Measurements from ENCODE around the gene CARD11.

CARD11 gene

GRCh38 chr7:2982831-2983230 lies 60.8 kb downstream of the CARD11 start:
- no peak for DNase-seq (ENCODE audit: low read depth, low spot score)

- DNase-seq (ENCODE audit: low read depth, low spot score) = no peak
Measured at GRCh38 chr7:2982401-2982800, 61.3 kb downstream of the CARD11 start.

DNA sequence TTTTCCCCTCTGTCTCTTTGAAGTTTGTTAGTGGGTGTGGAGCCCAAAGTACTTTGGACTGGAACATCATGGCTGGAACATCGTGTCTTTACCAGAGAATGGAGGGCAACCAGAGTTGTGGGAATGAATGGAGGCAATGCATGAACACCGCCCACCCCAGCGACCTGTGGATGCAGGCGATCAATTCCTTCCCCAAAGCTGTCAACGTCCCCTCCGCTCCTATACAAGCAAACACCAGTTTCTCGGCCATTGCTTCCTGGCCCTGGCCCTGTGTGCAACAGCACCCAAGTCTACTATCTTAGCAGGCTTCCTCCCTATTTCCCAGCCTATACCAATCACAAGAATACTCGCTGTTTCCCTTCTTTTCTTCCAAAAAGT lies 62.6 kb downstream of the CARD11 start:
- no peak for DNase-seq (ENCODE audit: low read depth, low spot score)

DNA sequence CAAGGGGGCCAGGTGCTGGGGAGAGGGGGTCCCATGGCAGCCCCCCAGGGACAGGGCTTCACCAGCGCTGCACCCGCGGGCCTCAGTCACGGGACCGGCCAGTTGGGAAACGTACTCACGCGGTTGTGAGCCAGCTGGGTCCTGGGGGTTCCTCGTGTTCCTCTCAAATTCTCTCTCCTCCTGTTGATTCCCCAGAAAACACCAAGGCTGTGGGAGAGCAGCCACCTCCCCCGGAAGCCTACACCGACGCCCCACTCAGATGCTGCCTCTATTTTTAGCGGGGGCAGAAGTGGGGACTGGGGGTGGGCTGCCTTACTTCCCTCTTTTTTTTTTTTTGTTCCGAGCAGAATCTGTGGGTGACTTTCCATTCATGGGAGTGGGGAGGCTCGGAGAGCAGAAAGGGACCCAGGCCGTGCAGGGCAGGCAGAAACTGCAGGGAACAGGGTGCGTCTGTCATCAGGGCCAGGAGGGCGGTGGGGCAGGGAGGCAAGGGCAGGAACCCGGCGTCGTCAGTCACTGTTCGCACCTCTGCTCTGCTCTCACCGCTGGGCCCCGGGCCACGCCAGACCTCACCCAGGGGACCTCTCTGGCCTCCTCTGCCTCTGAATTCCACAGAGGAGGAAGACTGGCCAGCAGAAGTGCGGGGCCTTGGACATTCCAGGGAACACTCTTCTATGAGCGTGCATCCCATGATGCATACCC lies 63.1 kb downstream of the CARD11 start:
- DNase-seq (ENCODE audit: low read depth, low spot score) = no peak

- no peak for DNase-seq (ENCODE audit: low read depth, low spot score)
Measured at GRCh38 chr7:2979951-2980350, 63.7 kb downstream of the CARD11 start.

- DNase-seq (ENCODE audit: low read depth, low spot score) = no peak
Measured at GRCh38 chr7:2979201-2979631, 64.5 kb downstream of the CARD11 start.

GRCh38 chr7:2978408-2978807 lies 65.3 kb downstream of the CARD11 start:
- no peak for DNase-seq (ENCODE audit: low read depth, low spot score)

- no peak for DNase-seq (ENCODE audit: low read depth, low spot score)
Measured at GRCh38 chr7:2975821-2976371, 67.8 kb downstream of the CARD11 start.

GRCh38 chr7:2974093-2974819 lies 69.4 kb downstream of the CARD11 start:
- no peak for DNase-seq (ENCODE audit: low read depth, low spot score)

GRCh38 chr7:2972835-2973161 lies 70.9 kb downstream of the CARD11 start:
- DNase-seq (ENCODE audit: low read depth, low spot score) = no peak

- no peak for DNase-seq (ENCODE audit: low read depth, low spot score)
Measured at GRCh38 chr7:2971914-2972834, 71.5 kb downstream of the CARD11 start.

DNA sequence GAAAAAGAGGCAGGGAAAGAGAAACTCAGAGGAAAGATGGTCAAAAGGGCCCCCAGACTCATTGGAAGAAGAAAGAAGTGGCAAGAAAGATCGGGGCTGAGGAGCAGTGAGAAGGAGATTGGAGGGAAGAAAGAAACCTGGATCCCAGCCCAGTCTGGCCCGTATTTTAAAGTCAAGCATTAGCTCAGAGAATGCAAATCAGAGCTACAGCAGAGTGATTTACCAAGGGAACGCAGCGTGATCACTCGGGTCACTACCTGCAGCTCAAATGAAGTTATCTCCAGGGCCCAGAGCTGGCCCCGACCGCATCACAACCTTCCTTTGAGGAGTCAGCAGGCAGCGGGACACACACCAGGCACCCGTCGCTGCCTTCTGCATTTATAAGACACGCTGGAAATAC lies 72.8 kb downstream of the CARD11 start:
- no peak for DNase-seq (ENCODE audit: low read depth, low spot score)

DNA sequence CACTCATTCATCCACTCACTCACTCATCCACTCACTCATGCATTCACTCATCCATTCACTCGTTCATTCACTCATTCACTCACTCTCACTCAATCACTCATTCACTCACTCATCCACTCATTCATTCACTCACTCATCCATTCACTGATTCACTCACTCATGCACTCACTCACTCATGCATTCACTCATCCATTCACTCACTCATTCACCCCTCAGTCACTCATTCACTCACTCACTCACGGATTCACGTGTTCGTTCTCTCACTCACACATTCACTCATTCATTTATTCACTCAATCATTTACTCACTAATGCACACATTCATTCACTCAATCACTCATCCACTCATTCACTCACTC lies 73.4 kb downstream of the CARD11 start:
- DNase-seq (ENCODE audit: low read depth, low spot score) = no peak

DNA sequence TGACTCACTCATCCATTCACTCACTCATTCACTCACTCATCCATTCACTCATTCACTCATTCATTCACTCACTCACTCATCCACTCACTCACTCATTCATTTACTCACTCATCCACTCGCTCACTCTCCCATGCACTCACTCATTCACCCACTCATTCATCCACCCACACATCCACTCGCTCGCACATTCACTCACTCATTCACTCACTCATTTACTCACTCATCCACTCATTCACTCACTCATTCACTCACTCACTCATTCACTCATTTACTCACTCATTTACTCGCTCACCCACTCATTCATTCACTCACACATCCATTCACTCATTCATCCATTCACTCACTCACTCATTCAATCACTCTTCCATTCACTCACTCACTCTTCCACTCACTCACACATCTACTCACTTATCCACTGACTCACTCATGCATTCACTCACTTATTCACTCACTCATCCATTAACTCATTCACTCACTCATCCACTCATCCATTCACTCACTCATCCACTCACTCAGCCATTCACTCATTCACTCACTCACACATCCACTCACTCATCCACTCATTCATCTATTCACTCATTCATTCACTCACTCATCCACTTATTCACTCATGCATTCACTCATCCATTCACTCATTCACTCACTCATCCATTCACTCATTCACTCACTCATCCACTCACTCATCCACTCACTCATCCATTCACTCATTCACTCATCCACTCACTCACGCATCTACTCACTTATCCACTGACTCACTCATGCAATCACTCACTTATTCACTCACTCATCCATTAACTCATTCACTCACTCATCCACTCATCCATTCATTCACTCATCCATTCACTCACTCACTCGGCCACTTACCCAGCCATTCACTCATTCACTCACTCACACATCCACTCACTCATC lies 74.0 kb downstream of the CARD11 start:
- no peak for DNase-seq (ENCODE audit: low read depth, low spot score)

DNA sequence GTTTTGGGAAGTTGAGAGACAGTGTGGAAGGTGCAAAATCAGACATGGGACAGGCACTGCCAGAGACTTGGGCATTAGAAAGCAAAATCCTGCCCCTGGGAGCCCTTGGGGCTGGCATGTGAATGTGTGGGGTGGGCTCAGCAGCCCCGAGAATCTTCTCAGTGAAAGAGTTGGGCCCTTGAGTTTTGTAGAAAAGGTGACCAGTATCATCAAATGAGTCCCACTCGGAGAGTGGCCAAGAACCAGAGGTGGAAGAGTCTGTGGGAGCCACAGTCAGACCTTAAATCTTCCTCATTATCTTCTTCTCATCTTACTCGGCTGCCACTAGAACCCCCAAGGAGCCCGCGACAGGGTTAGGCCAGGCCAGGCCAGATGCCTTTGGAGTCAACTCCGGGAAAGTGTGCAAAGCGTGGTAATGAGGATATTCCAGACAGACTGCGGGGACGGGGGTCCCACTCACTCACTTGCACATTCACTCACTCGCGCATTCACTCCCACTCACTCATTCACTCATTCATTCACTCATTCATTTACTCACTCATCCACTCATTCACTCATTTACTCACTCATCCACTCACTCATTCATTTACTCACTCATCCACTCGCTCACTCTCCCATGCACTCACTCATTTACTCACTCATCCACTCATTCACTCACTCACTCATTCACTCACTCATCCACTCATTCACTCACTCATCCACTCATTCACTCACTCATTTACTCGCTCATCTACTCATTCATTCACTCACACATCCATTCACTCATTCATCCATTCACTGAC lies 74.9 kb downstream of the CARD11 start:
- DNase-seq (ENCODE audit: low read depth, low spot score) = no peak

GRCh38 chr7:2968176-2968575 lies 75.5 kb downstream of the CARD11 start:
- DNase-seq (ENCODE audit: low read depth, low spot score) = no peak

DNA sequence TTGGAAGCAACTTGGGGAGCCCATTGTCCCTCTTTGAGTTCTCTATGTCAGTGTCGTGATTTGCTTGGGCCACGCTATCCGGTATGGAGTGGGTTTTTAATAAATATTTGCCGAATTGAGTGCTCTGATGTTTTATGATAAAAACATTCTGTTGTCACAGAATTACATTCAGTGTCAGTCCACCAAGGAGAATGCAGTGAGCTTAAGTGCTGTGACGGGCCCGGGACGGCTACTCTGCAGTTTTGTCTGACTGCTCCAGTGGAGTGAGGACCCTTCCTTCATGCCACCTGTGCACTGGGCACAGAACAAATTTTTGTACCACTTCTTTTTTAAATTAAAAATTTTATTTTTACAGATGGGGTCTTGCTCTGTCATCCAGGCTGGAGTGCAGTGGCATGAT lies 76.0 kb downstream of the CARD11 start:
- DNase-seq (ENCODE audit: low read depth, low spot score) = no peak

- no peak for DNase-seq (ENCODE audit: low read depth, low spot score)
Measured at GRCh38 chr7:2967253-2967652, 76.4 kb downstream of the CARD11 start.

DNA sequence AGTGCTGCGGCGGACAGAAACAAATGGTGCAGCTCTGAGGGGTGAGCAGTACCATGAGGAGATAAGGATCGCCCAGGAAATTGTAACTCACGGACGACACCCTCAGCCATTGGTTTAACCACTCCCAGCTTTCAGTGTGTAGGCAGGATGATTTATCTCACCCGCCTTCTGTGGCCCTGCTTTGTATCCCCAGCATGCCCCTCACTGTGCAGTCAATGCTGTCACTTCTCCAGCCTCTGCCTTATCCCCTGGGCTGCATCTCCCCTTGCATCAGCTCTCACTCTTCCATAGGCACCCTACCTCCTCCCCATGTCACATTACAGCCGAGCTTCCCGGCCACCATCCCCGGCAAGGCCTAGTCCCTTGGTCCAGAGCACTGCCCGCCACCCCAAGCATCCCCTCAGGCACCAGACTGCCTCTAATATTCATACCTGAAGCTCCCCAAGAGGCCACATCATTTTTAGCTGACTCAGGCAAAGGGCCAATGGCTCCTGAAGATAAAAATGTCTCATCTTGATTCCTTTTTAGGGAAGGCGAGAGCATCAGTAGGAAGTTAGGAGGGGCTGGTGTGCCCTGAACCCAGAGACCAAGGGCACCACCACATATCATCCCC lies 77.1 kb downstream of the CARD11 start:
- no peak for DNase-seq (ENCODE audit: low read depth, low spot score)

GRCh38 chr7:2965745-2966270 lies 77.9 kb downstream of the CARD11 start:
- no peak for DNase-seq (ENCODE audit: low read depth, low spot score)

All from smooth muscle cell of the brain vasculature (primary cell).